ENCODE results near the gene RPTOR.

Gene RPTOR

DNA sequence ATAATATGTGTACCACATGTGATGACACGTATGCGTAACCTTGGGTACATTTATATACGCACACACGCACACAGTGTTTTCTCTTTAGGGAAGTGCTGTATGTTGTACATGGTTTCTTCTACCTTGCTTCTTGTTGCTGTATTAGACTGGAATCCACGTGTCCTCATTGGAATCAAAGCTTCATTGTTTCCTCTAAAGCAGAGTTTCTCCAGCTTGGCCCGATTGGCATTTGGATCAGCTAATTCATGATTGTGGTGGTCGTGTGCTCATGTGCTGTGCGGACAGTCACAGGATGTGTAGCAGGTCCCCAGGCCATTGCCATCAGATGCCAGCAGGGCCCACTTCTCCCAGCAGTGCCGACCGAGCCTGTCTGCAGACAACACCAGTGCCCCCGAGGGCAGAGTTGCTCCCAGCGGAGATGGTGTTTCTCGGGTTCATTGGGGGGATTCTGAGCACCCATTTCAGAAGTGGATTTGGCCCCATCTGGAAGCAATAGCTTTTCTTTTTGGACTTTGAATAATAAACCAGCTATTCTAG, 148.4 kb downstream of the RPTOR start:
- in situ Hi-C loops (cut with MboI; ENCODE audit: low sequenced_read_pairs, unreplicated experiment), result no loop called here
- no peak for TF ChIP-seq CTCF (IDR thresholded peaks at IDR 0.05; ENCODE audit: borderline replicate concordance, control extremely low read depth, extremely low read depth, insufficient read depth, missing control alignments)

GRCh38 chr17:80693511-80693910, 148.9 kb downstream of the RPTOR start:
- DNase-seq (ENCODE audit: low spot score), result no peak
- TF ChIP-seq CTCF (IDR thresholded peaks at IDR 0.05; ENCODE audit: borderline replicate concordance, control extremely low read depth, extremely low read depth, insufficient read depth, missing control alignments), result no peak
- in situ Hi-C loops (cut with MboI; ENCODE audit: low sequenced_read_pairs, unreplicated experiment), result no loop called here

More for the DNA sequence above, 148.4 kb downstream of the RPTOR start:
- no peak for DNase-seq (ENCODE audit: low spot score)

GRCh38 chr17:80694085-80694991, 149.7 kb downstream of the RPTOR start:
- TF ChIP-seq CTCF (IDR thresholded peaks at IDR 0.05; ENCODE audit: borderline replicate concordance, control extremely low read depth, extremely low read depth, insufficient read depth, missing control alignments), result no peak
- in situ Hi-C loops (cut with MboI; ENCODE audit: low sequenced_read_pairs, unreplicated experiment), result no loop called here

GRCh38 chr17:80694992-80695912, 150.6 kb downstream of the RPTOR start:
- in situ Hi-C loops (cut with MboI; ENCODE audit: low sequenced_read_pairs, unreplicated experiment), result no loop called here
- TF ChIP-seq CTCF (IDR thresholded peaks at IDR 0.05; ENCODE audit: borderline replicate concordance, control extremely low read depth, extremely low read depth, insufficient read depth, missing control alignments), result no peak
- DNase-seq (ENCODE audit: low spot score), result no peak

More at GRCh38 chr17:80694085-80694991, 149.7 kb downstream of the RPTOR start:
- DNase-seq (ENCODE audit: low spot score), result no peak

GRCh38 chr17:80695979-80696378, 151.3 kb downstream of the RPTOR start:
- no peak for TF ChIP-seq CTCF (IDR thresholded peaks at IDR 0.05; ENCODE audit: borderline replicate concordance, control extremely low read depth, extremely low read depth, insufficient read depth, missing control alignments)
- DNase-seq (ENCODE audit: low spot score), result no peak
- in situ Hi-C loops (cut with MboI; ENCODE audit: low sequenced_read_pairs, unreplicated experiment), result no loop called here

GRCh38 chr17:80696456-80696855, 151.8 kb downstream of the RPTOR start:
- DNase-seq (ENCODE audit: low spot score), result no peak
- no peak for TF ChIP-seq CTCF (IDR thresholded peaks at IDR 0.05; ENCODE audit: borderline replicate concordance, control extremely low read depth, extremely low read depth, insufficient read depth, missing control alignments)
- in situ Hi-C loops (cut with MboI; ENCODE audit: low sequenced_read_pairs, unreplicated experiment), result no loop called here

All from GM13976 (cell line).